HG03432 (cell line): ENCODE measurements around the gene ZP2.
"Not testable (repeated sequence)": the region's sequence is repeated elsewhere in the genome, so short reads cannot be mapped to it uniquely, and the experiment has no call there.

Source experiments
- ATAC-seq: cut with Tn5 transposase; IDR thresholded peaks from one replicate; pipeline ENCODE4 v1.9.1; 2021; ENCODE audit warnings: mild to moderate bottlenecking, moderate library complexity; ENCODE audit not compliant: unreplicated experiment

The ZP2 gene

GRCh38 chr16:21211486-21211885 is at the start of gene ZP2:
ZP2 (minus strand) TSS chr16:21211574; CDS start chr16:21211547, 27 bp downstream.
- ATAC-seq: no peak

GRCh38 chr16:21257284-21257683 is 45.9 kb upstream of the ZP2 start:
- ATAC-seq: no peak

GRCh38 chr16:21256636-21257035 is 45.3 kb upstream of the ZP2 start:
- no peak for ATAC-seq

- ATAC-seq: no peak
Observed at GRCh38 chr16:21253470-21253869, 42.1 kb upstream of the ZP2 start.

- no peak for ATAC-seq
Observed at GRCh38 chr16:21250072-21250923, 38.9 kb upstream of the ZP2 start.

- ATAC-seq: not testable (repeated sequence)
Observed at GRCh38 chr16:21248179-21248578, 36.8 kb upstream of the ZP2 start.

- no peak for ATAC-seq
Observed at GRCh38 chr16:21244518-21245215, 33.3 kb upstream of the ZP2 start.

GRCh38 chr16:21242756-21243155 is 31.4 kb upstream of the ZP2 start:
- ATAC-seq: no peak

GRCh38 chr16:21239646-21240045 is 28.3 kb upstream of the ZP2 start:
- ATAC-seq: no peak

GRCh38 chr16:21236831-21237230 is 25.5 kb upstream of the ZP2 start:
- ATAC-seq: no peak

GRCh38 chr16:21235199-21235585 is 23.8 kb upstream of the ZP2 start:
- no peak for ATAC-seq

GRCh38 chr16:21233521-21234150 is 22.3 kb upstream of the ZP2 start, which contains the start of gene ANKS4B:
ANKS4B (plus strand) TSS chr16:21233699; CDS start chr16:21233738, 39 bp downstream.
- ATAC-seq: no peak

- ATAC-seq: no peak
Observed at GRCh38 chr16:21233045-21233520, 21.7 kb upstream of the ZP2 start.

GRCh38 chr16:21228361-21228872 is 17.0 kb upstream of the ZP2 start:
- no peak for ATAC-seq

- no peak for ATAC-seq
Observed at GRCh38 chr16:21227866-21228265, 16.5 kb upstream of the ZP2 start.

- no peak for ATAC-seq
Observed at GRCh38 chr16:21226749-21227148, 15.4 kb upstream of the ZP2 start.

- no peak for ATAC-seq
Observed at GRCh38 chr16:21224800-21225199, 13.4 kb upstream of the ZP2 start.

GRCh38 chr16:21223787-21224186 is 12.4 kb upstream of the ZP2 start:
- ATAC-seq: no peak

- no peak for ATAC-seq
Observed at GRCh38 chr16:21222495-21223337, 11.3 kb upstream of the ZP2 start.

GRCh38 chr16:21219551-21219950 is 8.2 kb upstream of the ZP2 start:
- ATAC-seq: no peak
